ENCODE results near the gene CHD9NB. TPM values are rescaled to one million over a fixed set of nuclear protein-coding genes. Genes with fewer than 3 reads are reported as not detected.
A peak's percentile ranks its signal among the peaks of the same experiment; 100 is the strongest.

The CHD9NB gene
- polyA plus RNA-seq, 3 donors, result not detected

DNA sequence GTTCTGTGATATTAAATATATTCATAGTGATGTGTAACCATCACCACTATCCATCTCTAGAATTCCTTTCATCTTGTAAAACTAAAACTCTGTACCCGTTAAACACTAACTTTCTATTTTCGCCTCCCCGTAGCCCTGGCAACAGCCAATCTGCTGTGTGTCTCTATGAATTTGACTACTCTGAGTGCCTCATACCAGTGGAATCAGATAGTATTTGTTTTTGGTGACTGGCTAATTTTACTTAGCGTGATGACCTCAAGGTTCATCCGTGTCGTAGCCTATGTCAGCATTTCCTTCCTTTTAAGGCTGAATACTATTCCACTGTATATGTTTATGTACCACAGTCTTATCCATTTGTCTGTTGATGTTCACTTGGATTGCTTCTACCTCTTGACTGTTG lies 20.3 kb upstream of the CHD9NB start:
- Histone ChIP-seq H3K27me3 (ENCODE audit: control insufficient read depth in 2 of 2, insufficient read depth in 2 of 2, low read length in 2 of 2) (no peaks in the 10 kb centered on the region), H3K9ac (ENCODE audit: insufficient read depth, low read length, poor library complexity, severe bottlenecking) (no peak overlapping the region), H3K4me3 (replicated peaks in 1 of 3; ENCODE audit: low read depth in 2 of 3, low read length in 3 of 3) (no peak overlapping the region), H2AFZ (ENCODE audit: insufficient read depth, low read depth, low read length, poor library complexity, severe bottlenecking) (no peak overlapping the region), H3K79me2 (ENCODE audit: insufficient read depth, low read length) (peaks cover 8% of the 10 kb centered on the region), H3K4me1 (ENCODE audit: control insufficient read depth in 1 of 2, insufficient read depth in 2 of 2, low read length in 2 of 2) (peaks cover 14 to 15% of the 10 kb centered on the region in 2 donors), H3K4me2 (replicated peaks; ENCODE audit: extremely low read depth, low read length, poor library complexity, severe bottlenecking) (no peak overlapping the region), H3K36me3 (replicated peaks in 1 of 2; ENCODE audit: control insufficient read depth in 1 of 2, insufficient read depth in 2 of 2, low read length in 2 of 2) (peaks cover 0 to 5% of the 10 kb centered on the region in 2 donors), H3K9me3 (replicated peaks in 1 of 2; ENCODE audit: control insufficient read depth in 1 of 2, insufficient read depth in 1 of 2, low read length in 2 of 2) (peaks cover 3 to 7% of the 10 kb centered on the region in 2 donors), H4K20me1 (ENCODE audit: insufficient read depth, low read length) (no peaks in the 10 kb centered on the region), H3K27ac (ENCODE audit: low read depth in 1 of 2, low read length in 2 of 2) (no peak overlapping the region)
- H3K9me3 Mint-ChIP-seq, result peaks cover 6 to 16% (median 12%) of the 10 kb centered on the region in 7 donors
- WGBS (ENCODE audit: insufficient coverage), result no CpG with 5 or more reads among the region's 6 CpGs
- intact Hi-C loops (cut with micrococcal nuclease), result no loop called here
- H3K4me1 Mint-ChIP-seq, result peaks cover 39% of the 10 kb centered on the region
- no peak for TF ChIP-seq CTCF (IDR thresholded peaks at IDR 0.05)
- no peak overlapping the region for H3K4me3 Mint-ChIP-seq
- no peak overlapping the region for H3K27ac Mint-ChIP-seq
- H3K27me3 Mint-ChIP-seq (ENCODE audit: low read depth in 3 of 3), result no peaks in the 10 kb centered on the region
- H3K36me3 Mint-ChIP-seq, result peaks cover 15 to 20% of the 10 kb centered on the region in 2 donors
- no peak for DNase-seq

DNA sequence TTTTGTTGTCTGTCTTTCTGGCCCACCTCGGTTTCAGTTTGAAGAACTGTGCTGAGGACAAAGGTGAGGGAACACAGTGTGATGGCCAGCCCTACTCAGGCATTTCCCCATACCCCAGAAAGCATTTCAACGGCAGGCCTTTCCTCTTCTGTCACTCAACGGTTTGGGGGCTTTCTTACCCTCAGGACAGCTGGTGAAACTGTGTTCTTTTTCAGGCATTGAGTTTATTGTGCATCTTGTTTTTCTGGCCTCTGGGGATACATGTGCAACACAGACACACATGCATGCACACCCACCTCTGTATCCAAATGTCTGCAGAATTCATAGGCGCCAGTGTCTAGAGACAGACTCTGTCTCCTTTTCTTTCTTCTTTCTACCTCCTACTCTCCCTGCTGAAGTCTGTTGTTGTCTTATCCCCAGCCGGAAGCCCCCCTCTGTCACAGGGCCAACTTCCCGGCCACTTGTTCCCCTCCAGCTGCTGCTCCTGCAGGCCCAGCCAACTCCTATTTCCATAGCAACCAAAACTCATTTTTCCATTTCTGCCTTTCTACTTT lies 19.1 kb upstream of the CHD9NB start:
- 3% methylated on average over 5 of the region's 6 CpGs for WGBS (ENCODE audit: insufficient coverage)
- no peak overlapping the region for H3K9ac ChIP-seq (ENCODE audit: insufficient read depth, low read length, poor library complexity, severe bottlenecking)
- no peak for DNase-seq
- H3K4me1 Mint-ChIP-seq, result peaks cover 39% of the 10 kb centered on the region
- peak overlapping the region in 2 of 7 donors; percentile 44 to 72 for H3K27ac Mint-ChIP-seq
- no peak overlapping the region for H3K4me2 ChIP-seq (replicated peaks; ENCODE audit: extremely low read depth, low read length, poor library complexity, severe bottlenecking)
- no peak overlapping the region for H2AFZ ChIP-seq (ENCODE audit: insufficient read depth, low read depth, low read length, poor library complexity, severe bottlenecking)
- H3K27me3 Mint-ChIP-seq (ENCODE audit: low read depth in 3 of 3), result no peaks in the 10 kb centered on the region
- no peak overlapping the region for H3K27ac ChIP-seq (ENCODE audit: low read depth in 1 of 2, low read length in 2 of 2)
- H3K9me3 ChIP-seq (replicated peaks in 1 of 2; ENCODE audit: control insufficient read depth in 1 of 2, insufficient read depth in 1 of 2, low read length in 2 of 2), result peaks cover 3 to 7% of the 10 kb centered on the region in 2 donors
- H3K4me3 ChIP-seq (replicated peaks in 1 of 3; ENCODE audit: low read depth in 2 of 3, low read length in 3 of 3), result no peak overlapping the region
- peaks cover 14 to 15% of the 10 kb centered on the region in 2 donors for H3K4me1 ChIP-seq (ENCODE audit: control insufficient read depth in 1 of 2, insufficient read depth in 2 of 2, low read length in 2 of 2)
- no peak for TF ChIP-seq CTCF (IDR thresholded peaks at IDR 0.05)
- H3K36me3 ChIP-seq (replicated peaks in 1 of 2; ENCODE audit: control insufficient read depth in 1 of 2, insufficient read depth in 2 of 2, low read length in 2 of 2), result peaks cover 0 to 7% of the 10 kb centered on the region in 2 donors
- H3K79me2 ChIP-seq (ENCODE audit: insufficient read depth, low read length), result peaks cover 8% of the 10 kb centered on the region
- H3K4me3 Mint-ChIP-seq, result no peak overlapping the region
- intact Hi-C loops (cut with micrococcal nuclease), result no loop called here
- H4K20me1 ChIP-seq (ENCODE audit: insufficient read depth, low read length), result no peaks in the 10 kb centered on the region
- peaks cover 15 to 22% of the 10 kb centered on the region in 2 donors for H3K36me3 Mint-ChIP-seq
- H3K27me3 ChIP-seq (ENCODE audit: control insufficient read depth in 2 of 2, insufficient read depth in 2 of 2, low read length in 2 of 2), result no peaks in the 10 kb centered on the region
- H3K9me3 Mint-ChIP-seq, result peaks cover 6 to 16% (median 12%) of the 10 kb centered on the region in 7 donors
